ENCODE measurements around the gene LPP.

The LPP gene

DNA sequence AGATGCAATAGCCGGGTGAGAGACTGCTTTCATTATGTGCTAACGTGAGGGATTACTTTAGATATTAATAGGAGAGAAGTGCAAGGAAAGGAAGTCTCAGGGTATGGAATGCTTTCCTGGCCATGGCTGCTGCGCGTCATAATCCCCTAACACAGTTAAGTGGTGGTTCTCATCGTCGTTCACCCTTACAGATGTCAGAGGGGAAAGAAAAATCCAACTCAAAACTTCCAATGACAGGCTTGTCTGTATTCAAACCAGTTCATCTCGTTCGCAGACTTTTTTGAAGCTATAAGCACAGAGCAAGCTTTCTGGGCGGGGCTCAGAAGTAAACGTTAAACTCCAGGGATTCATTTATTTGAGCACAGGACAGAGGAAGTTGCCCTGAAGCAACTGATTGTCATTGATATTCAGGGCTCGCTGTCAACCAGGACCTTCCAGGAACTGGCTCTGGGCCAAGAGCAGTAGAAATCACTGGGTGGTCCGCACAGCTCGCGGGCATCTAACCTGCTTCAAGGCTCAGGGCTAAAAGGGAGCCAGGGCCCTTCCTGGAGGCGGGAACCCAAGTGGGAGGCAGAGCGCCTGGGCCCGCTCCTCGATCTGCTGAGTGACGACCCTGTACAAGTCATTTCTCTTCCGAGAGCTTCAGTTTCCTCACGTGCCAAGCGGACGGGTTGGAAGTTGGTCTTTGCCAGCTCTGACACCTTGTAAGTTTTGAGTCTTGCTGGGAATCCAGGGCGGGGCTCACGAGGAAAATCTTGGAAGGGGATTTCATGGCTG lies 1.1 kb upstream of the LPP start:
- H3K4me1 ChIP-seq (ENCODE audit: control insufficient read depth, insufficient read depth, low read length, poor library complexity, severe bottlenecking) = peaks cover 25% of the 10 kb centered on the region
- peak overlapping the region; percentile 75 for H3K27ac ChIP-seq (ENCODE audit: insufficient read depth, low read length, poor library complexity, severe bottlenecking)
- peak overlapping the region; percentile 76 for H3K4me3 ChIP-seq (ENCODE audit: insufficient read depth, low read depth, low read length, poor library complexity, severe bottlenecking)
- no peak for DNase-seq
- H3K27me3 ChIP-seq (replicated peaks; ENCODE audit: control insufficient read depth, insufficient read depth, low read length, poor library complexity, severe bottlenecking) = no peaks in the 10 kb centered on the region
- no peaks in the 10 kb centered on the region for H3K36me3 ChIP-seq (ENCODE audit: control insufficient read depth, insufficient read depth, low read length)
- H3K9me3 ChIP-seq (ENCODE audit: control insufficient read depth, low read length) = no peaks in the 10 kb centered on the region

DNA sequence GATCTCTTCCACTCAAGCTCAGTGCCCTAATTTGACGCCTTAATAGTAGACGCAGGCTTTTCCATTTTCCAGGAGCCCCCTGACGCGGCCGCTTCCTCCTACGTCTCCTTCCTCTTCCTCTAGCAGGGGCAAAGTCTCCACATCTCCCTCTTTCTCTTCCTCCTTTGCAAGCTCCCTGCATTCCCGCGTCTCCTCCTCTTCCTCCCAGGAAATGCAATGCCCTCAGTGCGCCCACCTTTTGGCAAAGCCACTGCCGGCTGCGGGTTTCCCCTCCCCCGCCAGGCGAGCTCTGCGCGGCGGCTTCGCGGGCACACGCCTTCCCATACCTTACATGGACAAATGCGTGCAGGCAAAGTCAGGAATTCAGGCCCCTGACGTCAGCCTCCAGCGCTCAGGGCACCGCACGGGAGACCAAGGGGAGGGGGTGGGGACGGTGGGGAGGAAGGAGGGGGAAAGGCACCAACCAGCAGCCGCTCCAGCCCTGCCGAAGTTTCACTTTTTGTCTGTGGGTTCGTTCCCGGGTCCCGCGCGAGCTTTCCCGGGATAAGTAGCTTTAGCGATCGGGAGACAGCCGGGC lies 432 bp upstream of the LPP start:
- Histone ChIP-seq H3K36me3 (ENCODE audit: control insufficient read depth, insufficient read depth, low read length) (no peaks in the 10 kb centered on the region), H3K27ac (ENCODE audit: insufficient read depth, low read length, poor library complexity, severe bottlenecking) (peak overlapping the region; percentile 75), H3K4me1 (ENCODE audit: control insufficient read depth, insufficient read depth, low read length, poor library complexity, severe bottlenecking) (peaks cover 22% of the 10 kb centered on the region), H3K9me3 (ENCODE audit: control insufficient read depth, low read length) (no peaks in the 10 kb centered on the region), H3K4me3 (ENCODE audit: insufficient read depth, low read depth, low read length, poor library complexity, severe bottlenecking) (peak overlapping the region; percentile 76), H3K27me3 (replicated peaks; ENCODE audit: control insufficient read depth, insufficient read depth, low read length, poor library complexity, severe bottlenecking) (no peaks in the 10 kb centered on the region)
- peak; percentile 21 to 36 (median 33) for DNase-seq

DNA sequence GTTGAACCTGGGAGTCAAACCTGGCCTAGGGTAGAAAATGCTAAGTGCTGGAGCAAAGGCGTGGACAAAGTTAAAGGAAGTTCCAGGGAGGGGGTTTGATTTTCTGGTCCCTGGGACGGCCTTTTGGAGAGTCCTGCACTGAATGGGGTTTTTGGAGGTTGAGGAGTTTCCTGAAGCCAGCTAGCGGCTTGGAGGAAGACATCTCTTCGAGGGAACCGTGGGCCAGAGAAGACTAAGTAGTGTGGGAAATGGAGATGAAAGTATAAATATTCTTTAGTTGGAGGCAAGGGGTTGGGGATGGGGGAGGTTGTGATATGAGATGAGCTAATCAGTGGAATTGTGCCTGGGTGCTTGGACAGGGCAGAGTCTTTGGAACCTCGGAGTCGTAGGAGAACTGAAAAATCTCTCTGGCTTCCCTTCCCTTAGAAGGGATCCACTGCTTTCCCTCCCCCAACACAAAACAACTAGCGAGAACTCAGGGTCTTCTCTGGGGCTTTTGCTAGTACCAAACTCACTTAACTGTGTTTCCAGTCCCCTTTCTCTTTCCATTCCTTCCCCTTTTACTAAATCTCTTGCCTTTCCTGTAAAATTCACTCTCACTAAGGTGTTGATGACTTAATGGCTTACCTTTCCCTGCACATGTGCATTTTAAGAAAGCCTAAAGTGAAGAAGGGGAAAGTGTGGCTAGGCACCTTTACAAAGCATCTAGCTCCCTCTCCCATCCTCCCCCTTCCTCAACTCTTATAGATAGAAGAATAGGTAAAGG lies 1.0 kb downstream of the LPP start:
- peaks cover 22% of the 10 kb centered on the region for H3K4me1 ChIP-seq (ENCODE audit: control insufficient read depth, insufficient read depth, low read length, poor library complexity, severe bottlenecking)

DNA sequence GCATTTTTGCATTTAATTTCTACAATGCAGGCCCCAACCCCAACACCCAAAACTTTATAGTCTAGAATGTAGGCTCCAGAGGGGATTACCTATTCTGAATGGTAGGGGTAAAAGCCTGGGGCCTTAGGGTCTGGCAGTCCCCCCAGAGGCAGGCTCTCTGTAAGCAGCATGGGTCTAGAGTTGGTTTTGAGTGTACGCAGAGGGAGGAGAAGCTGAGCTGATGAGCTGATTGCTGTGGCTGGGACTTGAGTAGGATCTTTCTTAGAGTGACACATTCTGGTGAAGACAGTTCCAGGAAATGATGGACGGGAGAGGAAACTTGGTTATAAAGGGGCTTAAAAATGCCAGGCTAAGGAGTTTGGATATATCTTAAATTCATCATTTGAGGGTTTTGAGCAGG lies 2.1 kb downstream of the LPP start:
- Histone ChIP-seq H3K36me3 (ENCODE audit: control insufficient read depth, insufficient read depth, low read length) (no peaks in the 10 kb centered on the region), H3K9me3 (ENCODE audit: control insufficient read depth, low read length) (no peaks in the 10 kb centered on the region), H3K27me3 (replicated peaks; ENCODE audit: control insufficient read depth, insufficient read depth, low read length, poor library complexity, severe bottlenecking) (no peaks in the 10 kb centered on the region), H3K27ac (ENCODE audit: insufficient read depth, low read length, poor library complexity, severe bottlenecking) (no peak overlapping the region), H3K4me1 (ENCODE audit: control insufficient read depth, insufficient read depth, low read length, poor library complexity, severe bottlenecking) (peaks cover 22% of the 10 kb centered on the region), H3K4me3 (ENCODE audit: insufficient read depth, low read depth, low read length, poor library complexity, severe bottlenecking) (no peak overlapping the region)
- DNase-seq = no peak

More for the DNA sequence above, 1.0 kb downstream of the LPP start:
- Histone ChIP-seq H3K36me3 (ENCODE audit: control insufficient read depth, insufficient read depth, low read length) (no peaks in the 10 kb centered on the region), H3K27me3 (replicated peaks; ENCODE audit: control insufficient read depth, insufficient read depth, low read length, poor library complexity, severe bottlenecking) (no peaks in the 10 kb centered on the region), H3K9me3 (ENCODE audit: control insufficient read depth, low read length) (no peaks in the 10 kb centered on the region), H3K4me3 (ENCODE audit: insufficient read depth, low read depth, low read length, poor library complexity, severe bottlenecking) (peak overlapping the region; percentile 76), H3K27ac (ENCODE audit: insufficient read depth, low read length, poor library complexity, severe bottlenecking) (peak overlapping the region; percentile 75)
- DNase-seq = no peak

DNA sequence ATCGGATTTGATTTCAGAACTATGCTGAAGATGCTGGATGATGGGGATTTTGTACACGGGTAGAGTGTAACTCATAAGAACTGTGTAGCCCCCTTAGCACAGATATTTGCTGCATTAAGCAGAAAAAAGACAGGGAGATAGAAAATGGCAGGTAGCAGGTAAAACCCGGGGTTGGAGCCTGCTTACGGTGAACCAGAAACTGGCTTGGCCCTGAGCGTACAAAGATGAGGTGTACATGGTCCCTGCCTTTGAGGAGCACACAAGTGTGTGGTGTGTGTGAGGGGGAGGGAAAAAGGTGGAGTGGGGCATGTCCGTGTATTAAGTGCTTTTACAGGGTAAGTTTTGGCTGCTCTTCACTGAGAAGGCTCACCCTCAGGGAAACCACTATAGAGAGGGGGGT lies 3.5 kb downstream of the LPP start:
- Histone ChIP-seq H3K27me3 (replicated peaks; ENCODE audit: control insufficient read depth, insufficient read depth, low read length, poor library complexity, severe bottlenecking) (no peaks in the 10 kb centered on the region), H3K4me3 (ENCODE audit: insufficient read depth, low read depth, low read length, poor library complexity, severe bottlenecking) (no peak overlapping the region), H3K9me3 (ENCODE audit: control insufficient read depth, low read length) (no peaks in the 10 kb centered on the region), H3K36me3 (ENCODE audit: control insufficient read depth, insufficient read depth, low read length) (no peaks in the 10 kb centered on the region), H3K27ac (ENCODE audit: insufficient read depth, low read length, poor library complexity, severe bottlenecking) (no peak overlapping the region), H3K4me1 (ENCODE audit: control insufficient read depth, insufficient read depth, low read length, poor library complexity, severe bottlenecking) (peaks cover 22% of the 10 kb centered on the region)
- no peak for DNase-seq

DNA sequence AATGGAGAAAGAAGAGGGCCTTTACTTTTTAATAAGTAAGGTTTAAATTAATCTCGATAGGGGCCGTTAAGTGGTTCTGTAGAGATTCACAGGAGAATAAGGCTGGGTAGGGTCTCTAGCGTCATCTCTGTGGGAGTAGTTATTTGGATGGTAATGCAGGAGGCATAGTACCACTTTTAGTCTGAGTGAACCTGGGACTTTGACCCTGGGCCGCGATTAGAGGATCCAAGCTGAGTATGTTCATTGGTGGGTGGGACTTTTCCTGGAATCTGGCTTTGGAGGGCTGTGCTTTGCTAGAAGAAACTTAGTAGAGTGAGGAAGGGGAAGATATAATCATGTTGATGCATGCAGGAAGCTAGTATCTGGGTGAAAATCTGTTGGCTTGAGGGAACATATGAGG lies 4.0 kb downstream of the LPP start:
- no peaks in the 10 kb centered on the region for H3K36me3 ChIP-seq (ENCODE audit: control insufficient read depth, insufficient read depth, low read length)
- no peak overlapping the region for H3K4me3 ChIP-seq (ENCODE audit: insufficient read depth, low read depth, low read length, poor library complexity, severe bottlenecking)
- no peaks in the 10 kb centered on the region for H3K9me3 ChIP-seq (ENCODE audit: control insufficient read depth, low read length)
- no peak overlapping the region for H3K27ac ChIP-seq (ENCODE audit: insufficient read depth, low read length, poor library complexity, severe bottlenecking)
- no peaks in the 10 kb centered on the region for H3K27me3 ChIP-seq (replicated peaks; ENCODE audit: control insufficient read depth, insufficient read depth, low read length, poor library complexity, severe bottlenecking)
- no peak for DNase-seq
- H3K4me1 ChIP-seq (ENCODE audit: control insufficient read depth, insufficient read depth, low read length, poor library complexity, severe bottlenecking) = peaks cover 22% of the 10 kb centered on the region

DNA sequence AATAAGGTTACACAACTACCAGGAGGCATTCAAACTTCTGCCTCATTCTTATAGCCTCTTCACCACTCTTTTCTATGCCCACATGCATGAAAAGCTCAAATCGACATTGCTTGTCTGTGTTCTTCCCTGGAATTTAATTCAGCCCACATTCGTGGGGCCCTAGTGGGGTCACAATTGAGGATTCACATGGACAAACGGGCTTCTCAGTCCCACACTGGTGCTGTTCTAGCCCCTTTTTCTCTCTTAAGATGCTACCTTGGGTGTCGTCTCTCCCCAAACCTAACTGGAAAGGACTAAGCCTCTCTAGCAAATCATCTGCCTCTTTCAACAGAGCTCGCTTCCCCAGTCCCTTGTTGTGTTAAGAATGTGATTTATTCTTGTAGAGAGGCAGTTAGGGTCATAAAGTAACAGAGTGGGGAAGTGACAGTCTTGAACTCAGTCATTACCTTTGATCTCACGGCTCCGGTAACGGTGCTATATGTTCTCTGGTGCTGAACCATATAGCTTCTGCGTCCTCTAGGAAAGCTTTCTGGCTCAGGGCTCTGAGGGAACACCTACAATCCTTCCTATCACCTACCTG lies 4.9 kb downstream of the LPP start:
- Histone ChIP-seq H3K27me3 (replicated peaks; ENCODE audit: control insufficient read depth, insufficient read depth, low read length, poor library complexity, severe bottlenecking) (no peaks in the 10 kb centered on the region), H3K4me1 (ENCODE audit: control insufficient read depth, insufficient read depth, low read length, poor library complexity, severe bottlenecking) (peaks cover 29% of the 10 kb centered on the region), H3K36me3 (ENCODE audit: control insufficient read depth, insufficient read depth, low read length) (no peaks in the 10 kb centered on the region), H3K27ac (ENCODE audit: insufficient read depth, low read length, poor library complexity, severe bottlenecking) (no peak overlapping the region), H3K4me3 (ENCODE audit: insufficient read depth, low read depth, low read length, poor library complexity, severe bottlenecking) (no peak overlapping the region), H3K9me3 (ENCODE audit: control insufficient read depth, low read length) (no peaks in the 10 kb centered on the region)
- DNase-seq = no peak

DNA sequence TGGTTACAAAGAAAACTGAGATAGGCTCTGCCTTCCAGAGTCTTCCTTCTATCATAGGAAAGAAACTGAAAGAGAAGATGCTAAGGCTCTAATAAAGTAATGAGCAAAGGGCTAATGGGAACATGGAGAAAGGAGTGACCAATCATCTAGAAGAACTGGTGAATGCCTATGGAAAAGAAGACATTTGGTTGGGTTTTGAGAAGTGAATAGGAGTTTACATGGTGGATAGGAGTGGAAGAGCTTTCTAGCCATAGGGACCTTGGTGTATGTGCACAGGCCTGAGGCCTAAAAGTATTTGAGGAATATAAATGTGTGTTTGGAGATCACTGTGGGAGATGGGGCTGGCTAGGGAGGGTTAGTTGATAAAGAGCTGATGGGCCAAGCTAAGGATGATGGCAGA lies 6.8 kb downstream of the LPP start:
- Histone ChIP-seq H3K36me3 (ENCODE audit: control insufficient read depth, insufficient read depth, low read length) (no peaks in the 10 kb centered on the region), H3K4me1 (ENCODE audit: control insufficient read depth, insufficient read depth, low read length, poor library complexity, severe bottlenecking) (peaks cover 19% of the 10 kb centered on the region), H3K27me3 (replicated peaks; ENCODE audit: control insufficient read depth, insufficient read depth, low read length, poor library complexity, severe bottlenecking) (no peaks in the 10 kb centered on the region), H3K9me3 (ENCODE audit: control insufficient read depth, low read length) (no peaks in the 10 kb centered on the region), H3K27ac (ENCODE audit: insufficient read depth, low read length, poor library complexity, severe bottlenecking) (no peak overlapping the region), H3K4me3 (ENCODE audit: insufficient read depth, low read depth, low read length, poor library complexity, severe bottlenecking) (no peak overlapping the region)
- DNase-seq = no peak

DNA sequence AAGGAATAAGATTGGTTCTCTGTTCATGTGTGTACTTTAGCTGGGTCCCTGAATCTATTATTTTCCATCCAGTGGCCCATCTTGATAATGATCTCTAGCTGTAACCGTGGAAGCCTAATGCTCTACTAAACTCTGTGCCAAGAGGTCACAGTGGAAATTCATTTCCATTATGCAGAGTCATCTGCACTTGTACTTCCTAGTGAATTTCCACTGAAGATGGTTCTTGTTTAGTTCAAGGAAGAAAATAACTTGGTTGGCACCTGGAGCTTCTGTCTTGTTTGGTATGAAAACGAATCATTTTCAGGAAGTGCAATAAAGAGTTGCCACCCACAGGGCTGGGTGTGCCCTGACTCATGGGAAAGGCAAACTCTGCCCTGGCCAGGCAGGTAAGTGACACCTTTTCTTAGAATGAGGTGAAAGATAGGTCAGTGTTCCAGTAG lies 10.3 kb downstream of the LPP start:
- DNase-seq = no peak
- no peaks in the 10 kb centered on the region for H3K27me3 ChIP-seq (replicated peaks; ENCODE audit: control insufficient read depth, insufficient read depth, low read length, poor library complexity, severe bottlenecking)
- peaks cover 10% of the 10 kb centered on the region for H3K4me1 ChIP-seq (ENCODE audit: control insufficient read depth, insufficient read depth, low read length, poor library complexity, severe bottlenecking)
- H3K9me3 ChIP-seq (ENCODE audit: control insufficient read depth, low read length) = no peaks in the 10 kb centered on the region
- no peak overlapping the region for H3K27ac ChIP-seq (ENCODE audit: insufficient read depth, low read length, poor library complexity, severe bottlenecking)
- H3K4me3 ChIP-seq (ENCODE audit: insufficient read depth, low read depth, low read length, poor library complexity, severe bottlenecking) = no peak overlapping the region
- H3K36me3 ChIP-seq (ENCODE audit: control insufficient read depth, insufficient read depth, low read length) = no peaks in the 10 kb centered on the region
